Left colon (tissue), 2 donors: ENCODE measurements around the gene ATG7. TPM values are rescaled to one million over a fixed set of nuclear protein-coding genes. Genes with fewer than 3 reads are reported as not detected.
A peak's percentile ranks its signal among the peaks of the same experiment; 100 is the strongest.

Experiments
- ATAC-seq: fragments of 200-7000 bp; cut with Tn5 transposase; one replicate; pipeline ENCODE4 v1.9.1; 2020; ENCODE audit warnings: mild to moderate bottlenecking, moderate library complexity
- DNase-seq, 2 donors: peaks; one replicate each; pipeline ENCODE4 v3.0.0-alpha.2; 2020
- intact Hi-C, 2 donors: fragments of 100-400 bp; cut with DNase I in 1 of 2; cut with micrococcal nuclease in 1 of 2; formaldehyde crosslinking; loops; one replicate each; pipeline versions ENCODE4 v1.11.2 to v1.14.0; 2022; cut with DNase I, micrococcal nuclease
- total RNA-seq, 2 donors: library from RNA; stranded (reverse); fragmentation: NEBNext Ultra II Directional; extraction: Animal tissue kit (Norgen Biotek cat#: 25700); gene quantifications; one replicate each; pipeline ENCODE4 v1.2.1, GENCODE V29; 2021
- donor health status: DM: no; HTN: no; CAD: no.
- donor health status: DM: yes; HTN: yes; CAD: no.

ATG7 gene
- total RNA-seq, 2 donors from 2014 or later = 34.6 to 41.0 TPM

DNA sequence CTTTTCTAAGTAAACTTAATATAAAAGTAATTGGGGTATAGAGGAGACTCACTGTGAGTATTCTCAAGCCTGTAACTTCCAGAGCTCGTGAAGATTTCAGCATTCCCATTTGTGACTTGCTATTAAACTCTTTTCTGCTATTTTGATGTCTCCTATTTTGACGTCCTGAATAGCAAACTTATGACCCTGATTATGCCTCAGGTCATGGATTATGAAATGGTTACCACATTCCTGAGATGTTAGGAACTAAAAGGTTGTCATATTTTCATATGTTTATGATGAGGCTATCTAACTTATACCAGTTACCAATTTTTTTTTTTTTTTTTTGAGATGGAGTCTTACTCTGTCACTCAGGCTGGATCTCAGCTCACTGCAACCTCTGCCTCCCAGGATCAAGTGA is 105.5 kb downstream of the ATG7 start:
- no peak for ATAC-seq
- intact Hi-C loops = loop anchor here in 1 of 2 donors (2.0 to 5.0 kb wide), 2 partner anchors 275 to 425 kb away; no protein-coding TSS in a partner anchor
- no peak for DNase-seq

DNA sequence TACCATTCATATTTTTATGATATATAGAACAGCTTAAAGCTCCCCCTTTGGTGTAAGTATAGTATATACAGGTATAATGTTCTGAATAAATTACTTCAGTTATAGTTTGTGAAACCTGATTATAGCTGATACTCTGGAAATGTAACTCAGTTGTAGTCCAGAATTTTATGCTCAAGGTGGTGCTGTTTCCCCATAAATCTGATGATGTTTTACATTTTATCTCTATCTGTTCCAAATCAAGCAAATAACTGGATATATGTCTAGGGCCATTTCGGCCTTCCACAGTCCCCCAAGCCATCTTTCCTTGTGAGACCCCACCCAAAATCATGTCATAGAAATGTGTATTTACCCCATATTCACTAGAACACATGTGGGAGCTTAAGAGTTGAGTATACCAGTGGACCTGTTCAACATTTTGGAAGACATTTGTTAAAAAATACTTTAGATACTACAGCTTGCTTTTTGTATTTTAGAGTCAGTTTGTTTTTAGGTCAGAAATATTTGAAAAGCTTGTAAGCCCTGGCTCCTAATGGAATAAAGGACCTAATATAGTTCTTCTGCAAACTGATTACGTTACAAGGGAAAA is 107.1 kb downstream of the ATG7 start:
- intact Hi-C loops = loop anchor here in 1 of 2 donors (2.0 to 5.0 kb wide), 2 partner anchors 273 to 423 kb away; no protein-coding TSS in a partner anchor
- ATAC-seq (peak; percentile 80), DNase-seq (no peak)

DNA sequence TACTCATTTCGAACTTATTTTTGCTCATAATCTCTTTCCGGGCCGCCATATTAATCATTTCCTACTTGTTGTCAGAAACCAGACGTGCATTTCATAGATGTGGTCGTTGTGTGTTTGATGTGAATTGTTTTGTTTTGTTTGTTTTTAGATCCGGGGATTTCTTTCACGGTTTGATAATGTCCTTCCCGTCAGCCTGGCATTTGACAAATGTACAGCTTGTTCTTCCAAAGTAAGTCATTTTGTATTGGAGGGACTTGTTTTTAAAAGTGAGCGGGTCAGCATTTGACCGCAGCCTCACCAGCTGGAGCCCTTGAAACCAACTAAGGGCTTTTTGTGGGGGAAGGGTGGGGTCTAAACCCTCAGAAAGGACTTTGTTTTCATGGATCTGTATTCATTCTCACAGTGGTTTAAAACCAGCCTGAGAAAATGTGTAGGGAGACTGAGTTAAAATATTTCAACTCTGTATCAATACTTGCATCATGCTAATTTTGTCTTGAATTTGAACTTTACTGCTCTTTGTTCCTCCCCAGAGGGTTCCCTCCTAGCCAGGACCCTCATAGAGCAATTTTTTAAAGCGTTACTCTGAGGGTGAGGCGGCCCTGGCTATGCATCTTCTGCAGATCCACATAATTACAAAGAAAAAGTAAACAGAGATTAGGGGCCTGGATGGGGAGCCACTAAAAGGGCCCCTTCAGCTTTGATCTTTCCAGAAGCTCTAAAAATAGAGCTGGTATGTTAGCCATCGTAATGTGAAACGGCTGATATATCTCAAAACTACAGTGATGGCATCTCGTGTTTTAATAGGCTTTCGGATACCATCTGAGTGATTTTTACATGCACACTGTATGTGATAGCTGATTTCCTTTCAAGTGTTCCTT is 107.9 kb downstream of the ATG7 start:
- DNase-seq = no peak
- intact Hi-C loops = loop anchor here in 1 of 2 donors (2.0 to 5.0 kb wide), 2 partner anchors 273 to 422 kb away; no protein-coding TSS in a partner anchor
- ATAC-seq = no peak

DNA sequence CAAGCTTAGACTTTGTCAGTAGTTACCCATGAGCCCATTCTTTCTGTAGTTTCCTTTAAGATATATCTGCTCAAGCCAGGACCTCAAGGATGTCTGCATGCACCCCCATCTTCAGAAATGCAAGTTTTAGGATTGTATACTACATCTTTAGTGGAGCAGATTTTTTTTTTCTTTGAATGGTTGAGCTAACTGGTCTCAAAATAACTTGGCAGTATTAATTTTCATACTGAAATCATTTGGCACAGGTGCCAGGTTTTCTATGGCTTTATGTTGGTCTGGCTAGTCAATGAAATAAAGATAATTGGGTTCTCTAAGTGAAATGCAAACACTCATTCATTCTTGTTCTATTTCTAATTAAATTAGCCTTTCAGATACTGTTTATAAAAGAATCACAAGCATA is 108.9 kb downstream of the ATG7 start:
- ATAC-seq = no peak
- intact Hi-C loops = no loop called here
- no peak for DNase-seq

DNA sequence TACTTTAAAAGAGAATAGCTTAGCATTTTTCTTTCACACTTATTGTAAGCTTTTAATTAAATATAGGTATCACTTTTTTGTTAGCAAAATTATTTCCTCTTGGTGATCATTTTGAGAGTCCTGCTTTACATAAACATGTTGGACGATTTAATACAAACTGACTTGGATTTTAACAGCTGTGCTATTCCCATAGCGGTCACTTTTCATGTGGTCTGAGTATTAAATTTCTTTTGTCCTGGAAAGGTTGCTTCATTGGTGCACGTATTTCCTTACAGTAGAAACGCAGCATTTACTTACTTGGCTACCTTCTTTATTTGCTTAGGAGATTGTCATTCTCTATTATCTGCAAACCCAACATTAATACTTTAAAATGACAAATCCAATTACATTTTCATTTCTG is 109.4 kb downstream of the ATG7 start:
- intact Hi-C loops = no loop called here
- ATAC-seq (no peak), DNase-seq (no peak)

DNA sequence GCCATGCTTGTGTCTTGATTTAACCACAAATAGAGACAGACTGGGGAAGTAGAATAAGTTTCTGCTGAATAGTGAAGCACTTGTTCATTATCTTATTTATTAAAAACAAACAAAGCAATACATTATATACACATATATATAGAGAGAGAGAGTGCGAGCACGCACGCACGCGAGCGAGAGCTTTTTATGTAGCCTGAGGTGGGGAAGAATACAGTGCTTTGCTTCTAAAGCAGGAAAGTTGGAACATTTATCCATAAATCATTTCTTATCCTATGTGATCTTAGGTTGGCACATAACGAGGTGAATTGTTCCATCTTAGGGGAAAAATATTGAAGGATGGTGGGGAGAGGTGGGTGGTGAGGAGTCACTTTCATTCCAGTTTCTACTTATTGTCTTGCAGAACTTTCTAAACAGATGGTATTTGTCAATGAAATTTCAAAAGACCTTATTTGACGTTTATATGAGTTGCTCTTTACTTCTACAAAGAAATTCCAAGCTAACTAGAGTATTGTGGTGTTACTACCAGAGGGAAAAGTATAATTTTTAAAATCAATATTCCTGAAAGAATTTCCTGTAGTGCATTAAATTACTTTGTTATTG is 110.0 kb downstream of the ATG7 start:
- intact Hi-C loops = no loop called here
- no peak for ATAC-seq
- no peak for DNase-seq

DNA sequence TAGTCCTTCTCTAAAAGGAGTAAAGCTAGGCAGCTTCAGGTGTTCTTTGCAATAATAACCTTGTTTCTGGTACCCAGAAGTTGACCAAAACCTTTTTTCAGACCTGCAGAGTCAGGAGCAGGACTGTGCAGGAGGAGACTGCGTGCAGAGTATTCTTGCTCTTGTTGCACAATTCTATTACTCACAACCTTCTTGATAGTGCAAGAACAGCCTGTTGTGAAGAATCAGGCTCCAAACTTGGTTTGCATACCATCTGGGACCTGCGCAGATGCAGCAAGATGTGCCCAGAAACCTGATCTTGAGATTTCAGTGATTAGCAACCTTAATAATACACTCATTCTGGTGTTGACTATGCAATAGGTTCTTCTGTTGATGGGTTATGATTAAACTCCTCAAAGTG is 111.9 kb downstream of the ATG7 start:
- DNase-seq = no peak
- no peak for ATAC-seq
- intact Hi-C loops = no loop called here

DNA sequence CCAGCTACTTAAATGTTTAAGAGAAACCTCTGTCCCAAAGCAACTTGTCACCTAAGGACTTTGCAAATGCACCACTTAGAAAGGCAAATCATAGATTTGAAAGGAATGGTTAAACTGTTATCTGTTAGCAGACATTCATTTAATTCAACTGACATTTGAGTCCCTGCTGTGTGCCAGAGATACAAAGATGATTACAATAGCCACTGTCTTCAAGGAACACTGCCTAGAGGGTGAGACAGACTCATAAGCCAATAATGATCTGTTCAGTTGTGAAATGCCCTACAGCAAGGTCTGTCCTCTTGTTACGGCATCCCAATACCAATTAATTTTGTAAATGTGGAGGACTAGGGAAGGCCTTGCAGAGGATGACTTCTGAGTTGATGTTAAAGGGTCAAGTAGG is 113.1 kb downstream of the ATG7 start:
- intact Hi-C loops = no loop called here
- ATAC-seq = no peak
- no peak for DNase-seq

DNA sequence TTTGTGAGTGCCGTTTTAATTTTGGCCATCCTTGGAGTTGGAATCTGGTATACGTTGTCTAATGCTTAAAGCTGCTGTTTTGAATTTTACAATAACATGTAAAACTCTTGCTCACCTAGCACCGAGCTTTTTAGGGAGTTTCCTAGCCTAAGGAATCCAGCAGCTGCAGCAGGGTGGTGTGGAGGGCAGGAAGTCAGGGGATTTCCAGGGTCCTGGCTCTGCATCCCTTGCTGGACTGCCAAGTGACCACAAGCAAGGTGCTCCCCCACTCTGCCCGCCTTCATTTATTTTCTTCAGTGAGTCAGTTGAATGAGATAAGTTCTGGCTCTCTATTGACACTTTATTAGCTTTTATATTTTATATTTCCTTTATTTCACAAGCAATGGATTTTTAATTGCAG is 113.7 kb downstream of the ATG7 start:
- intact Hi-C loops = no loop called here
- ATAC-seq = no peak
- DNase-seq = no peak

DNA sequence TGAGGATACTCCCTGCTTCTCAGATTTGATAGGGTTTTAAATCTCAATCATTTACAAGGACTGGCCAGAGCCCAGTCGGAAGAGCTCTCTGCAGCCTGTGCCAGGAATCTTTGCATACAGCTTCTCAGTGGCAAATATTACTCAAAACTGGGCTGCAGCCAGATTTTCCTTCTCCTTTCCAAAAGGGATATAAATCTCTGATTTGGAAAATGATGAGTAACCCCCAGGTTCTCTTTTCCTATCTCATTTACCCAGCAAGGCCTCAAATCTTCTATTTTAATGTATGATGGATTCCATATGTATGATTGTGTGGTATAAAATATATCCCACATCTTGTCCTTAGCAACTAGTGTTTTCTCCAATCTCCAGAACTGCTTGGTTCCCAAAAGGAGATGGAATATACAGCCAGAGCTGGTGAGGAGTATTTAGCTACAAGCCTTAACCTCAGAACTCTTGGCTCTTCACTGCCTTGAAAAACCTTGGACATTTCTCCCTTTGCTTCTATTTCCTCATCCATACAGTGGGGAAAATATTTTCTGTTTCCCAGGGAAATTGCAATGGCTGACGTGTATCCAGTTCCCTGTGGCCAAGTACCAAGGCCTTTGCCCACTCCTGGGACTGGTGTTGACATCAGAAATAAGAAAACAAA is 114.4 kb downstream of the ATG7 start:
- ATAC-seq (peak; percentile 61), DNase-seq (no peak)
- intact Hi-C loops = no loop called here

DNA sequence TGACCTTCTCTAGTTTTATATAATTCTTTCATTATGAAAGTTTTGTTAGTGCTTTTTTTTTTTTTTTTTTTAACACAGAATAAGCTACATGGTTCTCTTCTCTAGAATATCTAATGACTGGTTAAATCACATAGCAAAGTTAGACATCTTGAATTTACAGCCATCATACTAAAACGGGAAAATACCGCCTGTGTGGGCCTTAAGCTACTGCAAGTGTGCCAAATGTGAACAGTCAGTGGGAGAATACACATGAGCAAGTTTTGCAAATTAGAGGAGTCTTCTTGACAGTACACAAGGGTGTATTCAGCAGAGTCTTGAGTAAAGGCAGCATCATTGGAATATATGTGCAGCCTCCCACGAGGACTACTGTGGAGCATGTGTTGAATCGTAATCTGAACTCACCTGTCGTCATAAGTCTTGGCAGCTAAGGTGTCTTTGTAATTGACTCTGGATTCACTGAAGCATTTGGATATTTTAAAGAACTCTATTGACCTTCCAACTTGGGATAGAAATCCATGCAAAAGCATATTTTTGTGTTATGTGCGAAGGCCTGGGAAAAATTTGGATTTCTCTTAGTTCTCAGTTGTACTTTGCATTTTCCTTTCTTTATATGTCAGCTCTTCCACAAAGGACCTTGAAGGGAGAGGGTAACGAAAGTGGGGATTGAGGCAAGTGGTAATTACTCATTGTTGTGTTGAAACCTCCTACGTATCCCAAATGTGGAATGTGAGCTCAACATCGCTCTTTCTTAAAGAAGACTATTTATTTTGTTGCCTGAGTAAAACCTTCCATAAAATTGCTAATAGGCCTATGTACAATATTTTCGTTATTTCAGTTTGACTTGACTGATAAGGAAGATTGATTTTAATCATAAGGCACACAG is 117.4 kb downstream of the ATG7 start:
- intact Hi-C loops = loop anchor here in 1 of 2 donors (5.0 kb wide), 1 partner anchor 263 kb away; no protein-coding TSS in a partner anchor
- ATAC-seq (no peak), DNase-seq (no peak)

DNA sequence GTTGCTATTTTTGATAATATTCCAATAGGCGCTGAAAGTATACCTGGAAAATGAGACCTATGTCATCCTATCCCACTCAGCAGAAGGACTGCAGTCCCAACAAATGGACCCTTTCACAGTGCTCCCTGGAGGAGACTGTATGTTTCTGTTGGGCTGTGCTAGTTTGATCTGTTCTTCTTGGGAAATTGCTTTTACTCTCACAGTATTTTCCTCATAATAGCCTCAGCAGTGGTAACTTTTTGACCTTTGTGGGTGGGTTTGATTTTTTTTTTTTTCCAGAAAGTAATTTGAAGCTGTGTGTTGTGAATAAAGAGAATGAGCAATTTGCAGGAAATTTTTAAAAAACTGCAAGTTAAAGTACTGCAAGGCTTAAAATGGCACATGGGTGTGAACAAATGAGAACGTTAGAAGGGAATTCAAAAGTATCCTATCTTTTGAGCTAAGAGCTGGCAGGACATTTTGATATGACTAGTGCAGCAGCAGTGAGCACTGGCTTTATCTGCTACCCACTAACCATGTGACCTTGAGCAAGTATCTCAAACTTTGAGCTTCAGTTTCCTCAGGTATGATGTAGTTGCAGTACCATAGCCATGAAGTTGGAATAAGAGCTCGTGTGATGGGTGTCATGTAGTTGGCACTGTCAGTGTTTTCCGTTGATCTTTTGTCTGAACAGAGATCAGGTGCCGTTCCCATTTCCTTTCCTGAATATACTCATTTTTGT is 118.4 kb downstream of the ATG7 start:
- no peak for DNase-seq
- ATAC-seq = peak; percentile 52

DNA sequence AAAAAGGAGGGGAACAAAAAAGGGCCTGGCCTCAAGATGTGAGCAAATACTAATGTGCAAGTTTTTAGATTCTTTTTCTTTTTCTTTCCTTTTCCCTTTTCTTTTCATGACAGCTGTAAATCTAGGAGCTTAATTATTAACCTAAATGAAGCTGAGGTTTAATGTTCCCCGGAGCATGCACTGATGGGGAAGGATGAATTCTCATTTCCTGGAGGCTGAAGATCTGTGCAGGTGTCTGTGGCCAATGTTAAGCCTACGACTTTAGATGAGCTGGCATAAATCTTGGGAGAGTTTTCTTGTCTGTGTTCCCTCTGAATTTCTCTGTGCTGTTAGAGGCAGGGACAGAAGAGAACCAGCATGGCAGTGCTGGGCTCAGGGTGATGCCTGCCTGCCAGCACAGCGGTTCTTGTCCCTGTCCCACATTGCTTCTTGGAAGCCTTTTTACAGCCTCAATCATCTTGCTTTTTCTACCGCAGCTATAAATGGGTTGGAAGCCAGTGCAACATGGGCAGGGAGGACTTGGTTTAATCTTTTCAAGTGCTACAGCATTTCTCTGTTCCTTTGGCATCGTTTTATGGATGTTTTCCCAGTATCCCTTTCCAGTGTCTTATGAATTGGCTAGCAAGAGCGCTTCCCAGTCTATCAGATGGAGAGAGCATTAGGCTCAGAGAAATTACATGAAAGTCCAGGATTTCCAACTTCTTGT is 119.1 kb downstream of the ATG7 start:
- peak in 1 of 2 donors; percentile 13 for DNase-seq
- peak; percentile 82 for ATAC-seq
- intact Hi-C loops = loop anchor here in 1 of 2 donors (5.0 kb wide), 1 partner anchor 261 kb away; no protein-coding TSS in a partner anchor

More for the DNA sequence above, 118.4 kb downstream of the ATG7 start:
- intact Hi-C loops = loop anchor here in 1 of 2 donors (5.0 kb wide), 1 partner anchor 262 kb away; no protein-coding TSS in a partner anchor

DNA sequence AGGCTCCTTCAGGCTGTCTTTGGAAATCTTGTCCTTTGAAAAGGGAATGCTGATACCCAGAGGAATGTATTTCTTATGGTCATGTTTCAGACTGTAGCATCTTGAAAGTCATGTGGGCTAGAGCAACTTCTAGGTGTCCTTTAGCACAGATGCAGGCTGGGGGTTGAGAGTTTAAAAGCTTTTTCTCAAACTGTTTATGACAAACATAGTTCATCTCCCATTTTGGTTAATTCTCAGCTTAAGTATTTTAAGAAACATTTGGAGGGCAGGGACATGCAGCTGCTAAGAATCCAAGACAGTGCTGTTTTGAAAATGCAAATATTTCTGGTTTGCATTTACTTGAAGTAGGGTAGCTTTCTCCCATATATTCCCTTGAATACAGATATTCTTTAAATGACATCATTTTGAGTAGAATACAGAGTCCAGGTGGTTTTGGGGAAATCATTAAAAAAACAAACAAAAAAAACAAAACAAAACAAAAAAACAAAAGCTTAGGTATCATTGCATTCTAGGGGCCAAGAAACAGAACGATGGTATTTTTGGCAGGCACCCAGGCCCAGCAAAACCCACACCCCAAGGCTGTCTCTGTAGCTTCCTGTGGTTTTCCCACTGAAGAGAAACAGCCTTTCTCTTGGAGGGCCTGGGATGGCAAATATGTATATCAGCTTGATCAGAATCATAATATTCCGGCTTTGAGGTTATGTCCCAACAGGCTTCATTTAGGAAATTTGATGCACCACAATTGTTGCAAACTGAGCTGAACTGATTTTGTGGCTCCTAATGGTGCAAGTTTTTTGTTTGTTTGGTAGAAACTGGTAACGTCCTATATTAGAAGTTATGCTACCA is 120.0 kb downstream of the ATG7 start:
- no peak for ATAC-seq
- no peak for DNase-seq
- intact Hi-C loops = loop anchor here in 1 of 2 donors (5.0 kb wide), 1 partner anchor 260 kb away; no protein-coding TSS in a partner anchor

DNA sequence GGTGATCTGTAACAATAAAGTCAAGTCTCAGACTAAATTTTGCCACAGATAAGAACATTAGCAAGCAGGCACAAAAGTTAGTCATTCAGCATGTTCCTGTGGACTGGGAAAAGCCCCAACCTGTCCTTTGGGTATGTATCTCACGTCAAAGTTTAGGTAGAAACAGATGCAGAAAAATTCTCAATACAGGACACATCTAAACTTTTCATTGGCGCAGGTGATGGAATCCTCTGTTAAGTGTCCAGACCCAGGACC is 120.6 kb downstream of the ATG7 start:
- intact Hi-C loops = loop anchor here in 1 of 2 donors (5.0 kb wide), 1 partner anchor 260 kb away; no protein-coding TSS in a partner anchor
- ATAC-seq (no peak), DNase-seq (no peak)

DNA sequence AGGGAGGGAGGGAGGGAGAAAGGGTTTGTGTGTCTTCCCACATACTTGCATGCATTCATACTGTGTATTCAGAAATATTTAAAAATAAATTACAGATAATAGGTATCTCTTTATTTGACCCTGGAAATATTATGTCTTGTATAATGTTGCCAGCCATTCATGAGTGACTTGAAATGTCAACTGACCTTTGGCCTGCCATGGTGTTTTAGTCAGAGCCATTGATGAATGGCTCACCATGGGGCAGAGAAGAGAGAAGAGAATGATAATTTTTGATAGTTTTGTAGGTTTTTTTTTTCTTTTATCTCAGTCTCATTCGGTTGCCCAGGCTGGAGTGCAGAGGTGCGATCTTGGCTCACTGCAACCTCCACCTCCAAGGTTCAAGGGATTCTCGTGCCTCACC is 121.2 kb downstream of the ATG7 start:
- intact Hi-C loops = loop anchor here in 1 of 2 donors (5.0 kb wide), 1 partner anchor 259 kb away; no protein-coding TSS in a partner anchor
- ATAC-seq = no peak
- no peak for DNase-seq
